Pancreas (tissue), 10 donors: ENCODE results near the gene PRDM16. TPM values are rescaled to one million over a fixed set of nuclear protein-coding genes. Genes with fewer than 3 reads are reported as not detected.

ENCODE experiments used
- ATAC-seq, 4 donors: fragments of 200-7000 bp; cut with Tn5 transposase; one replicate each; pipeline versions ENCODE4 v1.8.0 to v1.9.1; 2020; ENCODE audit warnings: mild to moderate bottlenecking in 4 of 4, moderate library complexity in 4 of 4
- DNase-seq, 6 donors: peaks; one replicate each; pipeline ENCODE4 v3.0.0-alpha.2; 2020
- FAIRE-seq: peaks from 2 replicates; lab custom pipeline; 2012; peaks lifted over from hg19 to GRCh38; lab: Jason Lieb, UNC
- H3K27ac ChIP-seq, 4 donors: fragments of 200-600 bp; sonication (generic); 1 replicate in 3 of 4; 2 replicates in 1 of 4; pipeline versions ENCODE4 v1.5.0 to v1.8.0; 2020
- H3K27me3 ChIP-seq, 4 donors: fragments of 200-600 bp; one replicate each; pipeline ENCODE4 v1.8.0; 2021
- H3K36me3 ChIP-seq, 3 donors: fragments of 200-600 bp; sonication (generic) in 1 of 3; one replicate each; pipeline versions ENCODE4 v1.5.0 to v1.8.0; 2020 to 2021
- H3K4me1 ChIP-seq, 3 donors: fragments of 200-600 bp; one replicate each; pipeline ENCODE4 v1.8.0; 2021
- H3K4me3 ChIP-seq, 4 donors: fragments of 200-600 bp; sonication (generic) in 2 of 4; one replicate each; pipeline versions ENCODE4 v1.5.0 to v1.8.0; 2020 to 2021
- H3K9me3 ChIP-seq, 4 donors: fragments of 200-600 bp; one replicate each; pipeline ENCODE4 v1.8.0; 2021
- CTCF ChIP-seq, 4 donors: fragments of 200-600 bp; sonication (generic) in 3 of 4; IDR thresholded peaks; one replicate each; pipeline versions ENCODE4 v1.5.0 to v1.8.0; 2021; ENCODE audit warnings: antibody characterized with exemption in 4 of 4
- WGBS, 2 donors: extraction: QIAGEN DNeasy Blood & Tissue Kit; methylation state at CpG; one replicate each; pipeline ENCODE4 v1.1.7; 2013; 5-methylcytosine and 5-hydroxymethylcytosine counted together
- intact Hi-C, 3 donors: fragments of 100-400 bp; cut with DNase I; formaldehyde crosslinking; loops; one replicate each; pipeline versions ENCODE4 v1.11.1 to v1.14.2; 2022
- polyA plus RNA-seq, 2 donors: library from polyadenylated mRNA; stranded (reverse); fragments of 200-250 nt; gene quantifications; one replicate each; pipeline ENCODE4 v1.2.3, GENCODE V29; 2013
- total RNA-seq, 6 donors: library from RNA; stranded (reverse); fragmentation: NEBNext Ultra II Directional in 4 of 6; extraction: Animal tissue kit (Norgen Biotek cat#: 25700) in 4 of 6; gene quantifications; one replicate each; pipeline versions ENCODE4 v1.2.1 to v1.2.4, GENCODE V29; 2021 to 2023
- donor health status: healthy with polysubstance abuse.
- donor health status: DM: no; HTN: no; CAD: no; lungs with moderate emphysema.
- donor health status: DM: no; HTN: no; CAD: no.
- donor health status: control.
- donor health status: control.
- donor health status: Bipolar disorder and iron deficiency.
- donor health status: DM: yes; HTN: yes; CAD: no.
- donor health status: DM: no; HTN: no; CAD: no.
- donor health status: DM: no; HTN: no; CAD: no.
- donor health status: DM: yes; HTN: yes; CAD: no.

Gene PRDM16
- total and polyA plus RNA-seq, 8 donors = 6.6 to 19.2 (median 14.9) TPM

- Histone ChIP-seq H3K4me3 (no peak overlapping the region), H3K27ac (peak overlapping the region; percentile 15 to 67 (median 44)), H3K27me3 (no peaks in the 10 kb centered on the region), H3K36me3 (no peaks in the 10 kb centered on the region), H3K4me1 (peaks cover 6 to 22% (median 19%) of the 10 kb centered on the region in 3 donors), H3K9me3 (no peaks in the 10 kb centered on the region)
- no peak for TF ChIP-seq CTCF (IDR thresholded peaks at IDR 0.05)
- FAIRE-seq (no peak), DNase-seq (peak in 2 of 6 donors; percentile 20 to 50), ATAC-seq (no peak)
- intact Hi-C loops = loop anchor here in 1 of 3 donors (10.0 kb wide), 1 partner anchor 166 kb away; the partner anchor contains the start of gene TPRG1L
- WGBS, 2 donors = 79 to 83% methylated on average over 24 of the region's 24 CpGs
Observed at GRCh38 chr1:3459051-3459908, 390.3 kb downstream of the PRDM16 start.

GRCh38 chr1:3459940-3460671 lies 391.1 kb downstream of the PRDM16 start:
- intact Hi-C loops = loop anchor here in 1 of 3 donors (10.0 kb wide), 1 partner anchor 165 kb away; the partner anchor contains the start of gene TPRG1L
- no peaks in the 10 kb centered on the region for H3K36me3 ChIP-seq
- no peaks in the 10 kb centered on the region for H3K9me3 ChIP-seq
- no peak for TF ChIP-seq CTCF (IDR thresholded peaks at IDR 0.05)
- H3K27me3 ChIP-seq = no peaks in the 10 kb centered on the region
- ATAC-seq (peak; percentile 70 to 89 (median 80)), DNase-seq (peak; percentile 46 to 89 (median 68)), FAIRE-seq (no peak)
- H3K4me3 ChIP-seq = no peak overlapping the region
- peak overlapping the region; percentile 15 to 67 (median 44) for H3K27ac ChIP-seq
- WGBS, 2 donors = 47 to 51% methylated on average over 23 of the region's 23 CpGs
- H3K4me1 ChIP-seq = peaks cover 6 to 22% (median 19%) of the 10 kb centered on the region in 3 donors

GRCh38 chr1:3460672-3461131 lies 391.7 kb downstream of the PRDM16 start:
- ATAC-seq = peak; percentile 13 to 34 (median 24)
- intact Hi-C loops = no loop called here
- Histone ChIP-seq H3K4me1 (peaks cover 6 to 19% (median 19%) of the 10 kb centered on the region in 3 donors), H3K27ac (peak overlapping the region; percentile 15 to 67 (median 44)), H3K27me3 (no peaks in the 10 kb centered on the region), H3K36me3 (no peaks in the 10 kb centered on the region), H3K9me3 (no peaks in the 10 kb centered on the region), H3K4me3 (no peak overlapping the region)
- DNase-seq = peak in 2 of 6 donors; percentile 34 to 63
- FAIRE-seq = no peak
- whole genome bisulfite sequencing, 2 donors = 64 to 67% methylated on average over 14 of the region's 14 CpGs
- no peak for TF ChIP-seq CTCF (IDR thresholded peaks at IDR 0.05)

- no peaks in the 10 kb centered on the region for H3K27me3 ChIP-seq
- no peak for TF ChIP-seq CTCF (IDR thresholded peaks at IDR 0.05)
- intact Hi-C loops = no loop called here
- peaks cover 6 to 19% (median 19%) of the 10 kb centered on the region in 3 donors for H3K4me1 ChIP-seq
- FAIRE-seq = no peak
- H3K36me3 ChIP-seq = no peaks in the 10 kb centered on the region
- no peak overlapping the region for H3K4me3 ChIP-seq
- DNase-seq = peak in 2 of 6 donors; percentile 21 to 58
- peak overlapping the region in 3 of 4 donors; percentile 12 to 36 (median 15) for H3K27ac ChIP-seq
- no peak for ATAC-seq
- H3K9me3 ChIP-seq = no peaks in the 10 kb centered on the region
- WGBS, 2 donors = 93 to 94% methylated on average over 28 to 30 of the region's 30 CpGs
Observed at GRCh38 chr1:3461238-3461933, 392.4 kb downstream of the PRDM16 start.
